Measurements from ENCODE around the gene TOP2B.

TOP2B gene

GRCh38 chr3:25663869-25664811 is 567 bp downstream of the TOP2B start:
- TF ChIP-seq CTCF (IDR thresholded peaks at IDR 0.05; ENCODE audit: low read depth, low read length, missing control alignments): no peak
- in situ Hi-C loops (cut with HindIII; ENCODE audit: low sequenced_read_pairs): no loop called here
- DNase-seq (ENCODE audit: low read depth): no peak
- H3K4me3 ChIP-seq (ENCODE audit: low read depth, low read length): peak overlapping the region; percentile 79

- in situ Hi-C loops (cut with HindIII; ENCODE audit: low sequenced_read_pairs): no loop called here
- no peak for TF ChIP-seq CTCF (IDR thresholded peaks at IDR 0.05; ENCODE audit: low read depth, low read length, missing control alignments)
- H3K4me3 ChIP-seq (ENCODE audit: low read depth, low read length): peak overlapping the region; percentile 79
- DNase-seq (ENCODE audit: low read depth): no peak
Observed at GRCh38 chr3:25663347-25663868, 1.3 kb downstream of the TOP2B start.

- no peak for DNase-seq (ENCODE audit: low read depth)
- peak overlapping the region; percentile 79 for H3K4me3 ChIP-seq (ENCODE audit: low read depth, low read length)
- no peak for TF ChIP-seq CTCF (IDR thresholded peaks at IDR 0.05; ENCODE audit: low read depth, low read length, missing control alignments)
- in situ Hi-C loops (cut with HindIII; ENCODE audit: low sequenced_read_pairs): no loop called here
Observed at GRCh38 chr3:25662736-25663320, 1.9 kb downstream of the TOP2B start.

GRCh38 chr3:25661694-25662437 is 2.8 kb downstream of the TOP2B start:
- in situ Hi-C loops (cut with HindIII; ENCODE audit: low sequenced_read_pairs): no loop called here
- DNase-seq (ENCODE audit: low read depth): no peak
- peak overlapping the region; percentile 79 for H3K4me3 ChIP-seq (ENCODE audit: low read depth, low read length)
- no peak for TF ChIP-seq CTCF (IDR thresholded peaks at IDR 0.05; ENCODE audit: low read depth, low read length, missing control alignments)

- in situ Hi-C loops (cut with HindIII; ENCODE audit: low sequenced_read_pairs): no loop called here
- no peak for TF ChIP-seq CTCF (IDR thresholded peaks at IDR 0.05; ENCODE audit: low read depth, low read length, missing control alignments)
- H3K4me3 ChIP-seq (ENCODE audit: low read depth, low read length): no peak overlapping the region
- DNase-seq (ENCODE audit: low read depth): no peak
Observed at GRCh38 chr3:25658836-25659235, 5.9 kb downstream of the TOP2B start.

GRCh38 chr3:25657293-25657692 is 7.4 kb downstream of the TOP2B start:
- no peak for TF ChIP-seq CTCF (IDR thresholded peaks at IDR 0.05; ENCODE audit: low read depth, low read length, missing control alignments)
- in situ Hi-C loops (cut with HindIII; ENCODE audit: low sequenced_read_pairs): no loop called here
- H3K4me3 ChIP-seq (ENCODE audit: low read depth, low read length): no peak overlapping the region
- DNase-seq (ENCODE audit: low read depth): no peak
